Lung (tissue), 12 donors: Measurements from ENCODE around the gene PARD3. TPM values are rescaled to one million over a fixed set of nuclear protein-coding genes. Genes with fewer than 3 reads are reported as not detected.

Experiments
- ATAC-seq: fragments of 200-7000 bp; cut with Tn5 transposase; one replicate; pipeline ENCODE4 v1.9.1; 2020; ENCODE audit warnings: moderate number of reproducible peaks; ENCODE audit not compliant: insufficient read depth, low FRiP score
- DNase-seq, 3 donors: peaks; one replicate each; pipeline ENCODE4 v3.0.0-alpha.2; 2013 to 2017
- H3K27ac ChIP-seq, 2 donors: one replicate each; pipeline ENCODE4 v1.5.1; 2013; ENCODE audit warnings: mild to moderate bottlenecking in 2 of 2, moderate library complexity in 2 of 2, control low read depth in 1 of 2, inconsistent platforms in 1 of 2, low read depth in 1 of 2, low read length in 1 of 2
- H3K27me3 ChIP-seq, 3 donors: one replicate each; pipeline ENCODE4 v1.5.1; 2013; ENCODE audit warnings: low read length in 2 of 3; ENCODE audit not compliant: control insufficient read depth in 3 of 3, insufficient read depth in 3 of 3
- H3K36me3 ChIP-seq, 4 donors: one replicate each; pipeline ENCODE4 v1.5.1; 2013; ENCODE audit warnings: low read length in 4 of 4, mild to moderate bottlenecking in 1 of 4, moderate library complexity in 1 of 4; ENCODE audit not compliant: control insufficient read depth in 4 of 4, insufficient read depth in 4 of 4
- H3K4me1 ChIP-seq, 5 donors: one replicate each; pipeline ENCODE4 v1.5.1; 2013; ENCODE audit warnings: low read length in 5 of 5, mild to moderate bottlenecking in 2 of 5, moderate library complexity in 1 of 5; ENCODE audit not compliant: control insufficient read depth in 5 of 5, insufficient read depth in 5 of 5
- H3K4me3 ChIP-seq: one replicate; pipeline ENCODE4 v1.5.1; 2013; ENCODE audit warnings: mild to moderate bottlenecking, control low read depth, moderate library complexity
- H3K9ac ChIP-seq, 2 donors: one replicate each; pipeline ENCODE4 v1.5.1; 2013; ENCODE audit warnings: low read length in 2 of 2, control low read depth in 1 of 2; ENCODE audit not compliant: insufficient read depth in 1 of 2
- H3K9me3 ChIP-seq, 4 donors: one replicate each; pipeline ENCODE4 v1.5.1; 2013; ENCODE audit warnings: low read length in 3 of 4, mild to moderate bottlenecking in 1 of 4, moderate library complexity in 1 of 4; ENCODE audit not compliant: control insufficient read depth in 4 of 4, insufficient read depth in 3 of 4
- WGBS, 2 donors: extraction: QIAGEN DNeasy Blood & Tissue Kit; methylation state at CpG; one replicate each; pipeline ENCODE4 v1.1.7; 2013; 5-methylcytosine and 5-hydroxymethylcytosine counted together
- polyA plus RNA-seq, 2 donors: library from polyadenylated mRNA; stranded (reverse); fragments of 200-250 nt; gene quantifications; one replicate each; pipeline ENCODE4 v1.2.1, GENCODE V29; 2013
- total RNA-seq, 2 donors: library from RNA; depleted of rRNA in 1 of 2; stranded (reverse); fragments of >200 nt in 1 of 2; gene quantifications; one replicate each; pipeline ENCODE4 v1.2.1, GENCODE V29; 2014 to 2021
- TF ChIP-seq, protein P1 (sequence below): IDR thresholded peaks from 2 replicates; pipeline ENCODE4 v1.5.1; 2012; ENCODE audit warnings: mild to moderate bottlenecking; ENCODE audit errors: control extremely low read depth, extremely low read depth
- donor health status: control.
- donor health status: control.
- donor health status: Bipolar disorder and iron deficiency.
- donor health status: healthy.
- donor health status: DM: yes; HTN: yes; CAD: no.

The PARD3 gene
- total and polyA plus RNA-seq, 4 donors: 10.3 to 69.2 (median 27.6) TPM

DNA sequence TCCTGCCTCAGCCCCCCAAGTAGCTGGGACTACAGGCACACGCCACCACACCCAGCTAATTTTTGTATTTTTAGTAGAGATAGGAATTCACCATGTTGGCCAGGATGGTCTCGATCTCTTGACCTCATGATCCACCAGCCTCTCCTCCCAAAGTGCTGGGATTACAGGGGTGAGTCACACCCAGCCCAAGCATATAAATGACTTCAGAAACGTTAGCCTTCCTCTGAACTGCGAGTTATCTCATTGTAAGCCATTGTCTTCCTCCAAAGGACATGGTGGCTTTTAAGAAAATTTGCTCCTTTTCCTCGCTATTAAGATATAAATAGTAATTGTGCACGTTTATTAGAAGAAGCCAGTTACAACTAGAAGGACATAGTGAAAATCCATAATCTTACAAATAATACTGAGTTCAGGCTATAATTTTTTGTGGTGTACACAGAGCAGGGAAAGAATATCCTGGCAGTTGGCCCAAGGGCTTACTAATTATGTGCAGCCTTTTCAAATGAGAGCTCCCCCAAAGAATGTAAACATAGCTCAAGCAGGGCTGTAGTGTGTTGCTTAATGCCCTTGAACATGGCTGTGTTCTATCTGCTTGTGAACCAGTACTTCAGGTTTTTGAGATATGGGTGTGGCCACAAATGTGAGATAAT is 495.8 kb downstream of the PARD3 start:
- Histone ChIP-seq H3K4me3 (no peak overlapping the region), H3K4me1 (peaks cover 0 to 46% (median 9%) of the 10 kb centered on the region in 5 donors), H3K9ac (no peak overlapping the region), H3K27ac (peak overlapping the region in 1 of 2 donors; percentile 13), H3K36me3 (peaks cover 0 to 5% (median 2%) of the 10 kb centered on the region in 4 donors), H3K27me3 (no peaks in the 10 kb centered on the region), H3K9me3 (no peaks in the 10 kb centered on the region)
- TF ChIP-seq, protein P1, sequence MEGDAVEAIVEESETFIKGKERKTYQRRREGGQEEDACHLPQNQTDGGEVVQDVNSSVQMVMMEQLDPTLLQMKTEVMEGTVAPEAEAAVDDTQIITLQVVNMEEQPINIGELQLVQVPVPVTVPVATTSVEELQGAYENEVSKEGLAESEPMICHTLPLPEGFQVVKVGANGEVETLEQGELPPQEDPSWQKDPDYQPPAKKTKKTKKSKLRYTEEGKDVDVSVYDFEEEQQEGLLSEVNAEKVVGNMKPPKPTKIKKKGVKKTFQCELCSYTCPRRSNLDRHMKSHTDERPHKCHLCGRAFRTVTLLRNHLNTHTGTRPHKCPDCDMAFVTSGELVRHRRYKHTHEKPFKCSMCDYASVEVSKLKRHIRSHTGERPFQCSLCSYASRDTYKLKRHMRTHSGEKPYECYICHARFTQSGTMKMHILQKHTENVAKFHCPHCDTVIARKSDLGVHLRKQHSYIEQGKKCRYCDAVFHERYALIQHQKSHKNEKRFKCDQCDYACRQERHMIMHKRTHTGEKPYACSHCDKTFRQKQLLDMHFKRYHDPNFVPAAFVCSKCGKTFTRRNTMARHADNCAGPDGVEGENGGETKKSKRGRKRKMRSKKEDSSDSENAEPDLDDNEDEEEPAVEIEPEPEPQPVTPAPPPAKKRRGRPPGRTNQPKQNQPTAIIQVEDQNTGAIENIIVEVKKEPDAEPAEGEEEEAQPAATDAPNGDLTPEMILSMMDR: no peak
- DNase-seq (peak; percentile 90 to 99 (median 98)), ATAC-seq (peak; percentile 80)
- 54 to 70% methylated on average over 6 of the region's 6 CpGs for WGBS, 2 donors

DNA sequence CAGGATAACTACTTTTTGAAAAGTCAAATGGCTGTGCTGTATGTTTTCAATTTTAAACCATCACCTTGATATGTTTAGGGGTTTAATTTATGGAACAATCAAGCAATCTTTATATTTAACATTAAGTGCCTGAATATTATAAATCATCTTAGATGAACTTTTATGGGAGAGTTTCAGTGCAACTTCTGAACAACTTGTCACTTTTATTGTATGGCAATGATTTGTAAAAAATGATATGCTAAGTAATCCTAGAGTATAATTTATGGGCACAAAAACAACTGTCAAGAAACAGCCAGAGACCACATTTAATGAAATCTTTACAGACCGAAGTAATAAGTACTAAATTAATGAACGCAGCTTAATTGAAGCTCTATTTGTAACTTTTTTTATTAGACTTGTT is 498.9 kb downstream of the PARD3 start:
- no peaks in the 10 kb centered on the region for H3K9me3 ChIP-seq
- 85 to 90% methylated on average over 2 of the region's 2 CpGs for WGBS, 2 donors
- H3K27me3 ChIP-seq: no peaks in the 10 kb centered on the region
- TF ChIP-seq, protein P1: no peak
- no peak overlapping the region for H3K9ac ChIP-seq
- H3K27ac ChIP-seq: no peak overlapping the region
- DNase-seq: no peak
- peaks cover 0 to 55% (median 8%) of the 10 kb centered on the region in 5 donors for H3K4me1 ChIP-seq
- H3K4me3 ChIP-seq: no peak overlapping the region
- no peak for ATAC-seq
- H3K36me3 ChIP-seq: peaks cover 0 to 3% (median 2%) of the 10 kb centered on the region in 4 donors

DNA sequence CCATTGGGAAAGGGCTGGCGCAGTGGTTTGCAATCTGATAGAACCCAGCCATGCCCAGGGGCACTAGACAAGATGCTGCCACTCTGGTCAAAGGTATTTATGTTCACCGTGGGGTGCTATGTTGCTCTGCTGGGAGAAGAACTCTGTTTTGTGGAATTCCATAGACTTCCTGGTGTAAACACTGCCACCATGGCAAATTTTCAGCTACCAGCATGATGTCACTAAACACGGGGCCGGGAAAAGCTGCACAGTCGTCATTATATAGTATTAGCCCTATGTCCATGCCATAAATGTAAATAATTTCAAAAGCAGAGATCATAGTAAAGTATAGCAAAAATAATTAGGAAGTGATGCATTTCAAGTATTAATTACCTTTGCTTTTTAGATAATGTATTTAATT is 500.6 kb downstream of the PARD3 start:
- DNase-seq (no peak), ATAC-seq (no peak)
- peaks cover 0 to 3% (median 2%) of the 10 kb centered on the region in 4 donors for H3K36me3 ChIP-seq
- H3K9ac ChIP-seq: no peak overlapping the region
- H3K4me1 ChIP-seq: peaks cover 0 to 43% (median 8%) of the 10 kb centered on the region in 5 donors
- TF ChIP-seq, protein P1: no peak
- WGBS, 2 donors: 93 to 95% methylated on average over 5 of the region's 5 CpGs
- H3K4me3 ChIP-seq: no peak overlapping the region
- no peak overlapping the region for H3K27ac ChIP-seq
- no peaks in the 10 kb centered on the region for H3K27me3 ChIP-seq
- H3K9me3 ChIP-seq: no peaks in the 10 kb centered on the region
